HCT116 (cell line): Measurements from ENCODE around the gene RAP1A. TPM values are rescaled to one million over a fixed set of nuclear protein-coding genes. Genes with fewer than 3 reads are reported as not detected.

Source experiments
- ATAC-seq: fragments of 200-7000 bp; cut with Tn5 transposase; 2 replicates; pipeline ENCODE4 v1.9.1; 2020; ENCODE audit warnings: mild to moderate bottlenecking, moderate library complexity
- BruUV-seq: library from RNA; stranded (reverse); fragments of 400-500 nt; replicated peaks from 2 replicates; lab custom pipeline; 2021; lab: Mats Ljungman, UMichigan
- CTCF ChIA-PET: fragments of 300-600 bp; sonication (Branson Sonifier 250); formaldehyde crosslinking; loops from one replicate; lab custom pipeline; 2021; ENCODE audit warnings: antibody characterized with exemption; lab: Charles Lee
- POLR2A ChIA-PET: fragments of 300-600, 350-600 bp; sonication (Branson Sonifier 250); formaldehyde crosslinking; loops from one replicate; lab custom pipeline; 2021; ENCODE audit warnings: antibody characterized with exemption; lab: Charles Lee
- RAD21 ChIA-PET, 2 experiments: fragments of 300-600 bp; sonication (Branson Sonifier 250); formaldehyde crosslinking; loops; one replicate each; lab custom pipeline; 2023; ENCODE audit warnings: low total read pairs in 2 of 2; ENCODE audit not compliant: uncharacterized antibody in 2 of 2, unreplicated experiment in 2 of 2, low non-redundant PET in 1 of 2; lab: Charles Lee
- DNase-seq: peaks from one replicate; pipeline ENCODE4 v3.0.0-alpha.2; 2010; ENCODE audit warnings: low read depth, low spot score
- H2AFZ ChIP-seq: fragments of 200-600 bp; shearing (Covaris generic), sonication (generic); 2 replicates; pipeline ENCODE4 v1.6.1; 2017; ENCODE audit warnings: low read depth, mixed run types, mixed read lengths, antibody characterized with exemption, low read length; ENCODE audit not compliant: poor library complexity, severe bottlenecking
- H3K27ac ChIP-seq: 2 replicates; pipeline ENCODE4 v1.5.1; 2012; ENCODE audit warnings: low read depth, low read length
- H3K27me3 ChIP-seq: fragments of 200-600 bp; sonication (generic); 2 replicates; pipeline ENCODE4 v1.6.1; 2016; ENCODE audit warnings: mixed run types, low read length, mixed read lengths; ENCODE audit not compliant: insufficient read depth
- H3K36me3 ChIP-seq, 2 experiments: fragments of 200-500 bp in 1 of 2; fragments of 200-600 bp in 1 of 2; sonication (Bioruptor generic) in 1 of 2; sonication (generic) in 1 of 2; 2 replicates each; pipeline versions ENCODE4 v1.5.1 to v1.6.1; 2014 to 2016; ENCODE audit warnings: low read length in 2 of 2, inconsistent platforms in 1 of 2, mixed read lengths in 1 of 2, mixed run types in 1 of 2; ENCODE audit not compliant: insufficient read depth in 2 of 2, control insufficient read depth in 1 of 2
- H3K4me1 ChIP-seq, 2 experiments: fragments of 200-600 bp in 1 of 2; sonication (generic) in 1 of 2; 2 replicates each; pipeline versions ENCODE4 v1.5.1 to v1.6.1; 2012 to 2017; ENCODE audit warnings: low read length in 2 of 2, inconsistent platforms in 1 of 2, mild to moderate bottlenecking in 1 of 2, mixed read lengths in 1 of 2, mixed run types in 1 of 2, moderate library complexity in 1 of 2; ENCODE audit not compliant: insufficient read depth in 2 of 2, control insufficient read depth in 1 of 2
- H3K4me2 ChIP-seq: fragments of 200-600 bp; sonication (generic); 2 replicates; pipeline ENCODE4 v1.6.1; 2017; ENCODE audit warnings: mixed run types, low read length, mixed read lengths
- H3K4me3 ChIP-seq, 2 experiments: fragments of 200-600 bp in 1 of 2; sonication (generic) in 1 of 2; replicated peaks in 1 of 2; 2 replicates each; pipeline ENCODE4 v1.5.1; 2011 to 2016; ENCODE audit warnings: low read length in 2 of 2, control low read depth in 1 of 2, low read depth in 1 of 2, mild to moderate bottlenecking in 1 of 2, mixed read lengths in 1 of 2, mixed run types in 1 of 2
- H3K79me2 ChIP-seq: fragments of 200-600 bp; sonication (generic); 2 replicates; pipeline ENCODE4 v1.6.1; 2017; ENCODE audit warnings: mild to moderate bottlenecking, mixed run types, low read length, moderate library complexity, mixed read lengths; ENCODE audit not compliant: insufficient read depth
- H3K9ac ChIP-seq: fragments of 200-600 bp; sonication (generic); 2 replicates; pipeline ENCODE4 v1.6.1; 2016; ENCODE audit warnings: low read length, mixed read lengths
- H3K9me2 ChIP-seq: fragments of 200-600 bp; sonication (generic), shearing (Covaris generic); 2 replicates; pipeline ENCODE4 v1.6.1; 2017; ENCODE audit warnings: mixed run types, mild to moderate bottlenecking, moderate library complexity; ENCODE audit not compliant: insufficient read depth
- H3K9me3 ChIP-seq, 2 experiments: fragments of 200-500 bp in 1 of 2; fragments of 200-600 bp in 1 of 2; sonication (Bioruptor generic) in 1 of 2; sonication (generic) in 1 of 2; 2 replicates each; pipeline ENCODE4 v1.6.1; 2014 to 2017; ENCODE audit warnings: low read length in 2 of 2, mixed read lengths in 2 of 2, inconsistent platforms in 1 of 2, low read depth in 1 of 2, mild to moderate bottlenecking in 1 of 2, mixed run types in 1 of 2, moderate library complexity in 1 of 2; ENCODE audit not compliant: control insufficient read depth in 1 of 2, insufficient read depth in 1 of 2
- H4K20me1 ChIP-seq: fragments of 200-600 bp; sonication (generic), shearing (Covaris generic); 2 replicates; pipeline ENCODE4 v1.6.1; 2017; ENCODE audit warnings: mixed run types, mild to moderate bottlenecking, moderate library complexity; ENCODE audit not compliant: insufficient read depth
- CBX3 ChIP-seq: IDR thresholded peaks from 2 replicates; pipeline ENCODE4 v1.6.1; 2012; ENCODE audit warnings: low read depth
- ELF1 ChIP-seq: IDR thresholded peaks from 2 replicates; pipeline ENCODE4 v1.6.1; 2012; ENCODE audit warnings: low read depth, borderline replicate concordance
- EZH2 ChIP-seq: fragments of 200-600 bp; sonication (generic); IDR thresholded peaks from 2 replicates; pipeline ENCODE4 v1.6.1; 2017; ENCODE audit warnings: antibody characterized with exemption, mixed run types
- JUND ChIP-seq: IDR thresholded peaks from 2 replicates; pipeline ENCODE4 v1.6.1; 2012
- POLR2A ChIP-seq: IDR thresholded peaks from 2 replicates; pipeline ENCODE4 v1.7.0; 2011; ENCODE audit warnings: borderline replicate concordance; ENCODE audit not compliant: insufficient read depth, insufficient read length; ENCODE audit errors: extremely low read depth
- RAD21 ChIP-seq: IDR thresholded peaks from 2 replicates; pipeline ENCODE4 v1.6.1; 2012; ENCODE audit warnings: low read depth, mild to moderate bottlenecking
- SIN3A ChIP-seq: IDR thresholded peaks from 2 replicates; pipeline ENCODE4 v1.6.1; 2012; ENCODE audit warnings: low read depth
- SP1 ChIP-seq: IDR thresholded peaks from 2 replicates; pipeline ENCODE4 v1.6.1; 2012; ENCODE audit warnings: low read depth
- SRF ChIP-seq: IDR thresholded peaks from 2 replicates; pipeline ENCODE4 v1.6.1; 2012; ENCODE audit warnings: low read depth
- TCF7L2 ChIP-seq: IDR thresholded peaks from 2 replicates; pipeline ENCODE4 v1.7.0; 2011; ENCODE audit warnings: borderline replicate concordance, inconsistent platforms; ENCODE audit not compliant: insufficient read depth, insufficient read length; ENCODE audit errors: extremely low read depth
- ZFX ChIP-seq: fragments of 450-650 bp; IDR thresholded peaks from 2 replicates; pipeline ENCODE4 v1.6.1; 2017
- ZNF274 ChIP-seq: fragments of 200-500 bp; sonication (Bioruptor generic); IDR thresholded peaks from 2 replicates; pipeline ENCODE4 v1.6.1; 2014; ENCODE audit warnings: mild to moderate bottlenecking, low read depth, low read length, inconsistent platforms
- intact Hi-C: fragments of 100-400 bp; cut with micrococcal nuclease; formaldehyde crosslinking; loops from 2 replicates; pipeline ENCODE4 v1.10.0; 2022
- total RNA-seq: library from RNA; stranded (reverse); gene quantifications from one replicate; pipeline ENCODE4 v1.2.1, GENCODE V29; 2021; ENCODE audit not compliant: unreplicated experiment
- TF ChIP-seq, protein P1 (sequence below), 3 experiments: fragments of 200-600 bp in 1 of 3; sonication (generic) in 1 of 3; IDR thresholded peaks in 2 of 3; conservative IDR thresholded peaks in 1 of 3; 2 replicates each; pipeline ENCODE4 v1.5.1; 2012 to 2017; ENCODE audit warnings: low read depth in 2 of 3, low read length in 2 of 3, antibody characterized with exemption in 1 of 3, borderline replicate concordance in 1 of 3, control low read depth in 1 of 3, mild to moderate bottlenecking in 1 of 3, mixed read lengths in 1 of 3, mixed run types in 1 of 3, moderate library complexity in 1 of 3; ENCODE audit not compliant: insufficient read depth in 1 of 3

RAP1A gene
- total RNA-seq, 1 experiment from 2014 or later: 46.2 TPM

DNA sequence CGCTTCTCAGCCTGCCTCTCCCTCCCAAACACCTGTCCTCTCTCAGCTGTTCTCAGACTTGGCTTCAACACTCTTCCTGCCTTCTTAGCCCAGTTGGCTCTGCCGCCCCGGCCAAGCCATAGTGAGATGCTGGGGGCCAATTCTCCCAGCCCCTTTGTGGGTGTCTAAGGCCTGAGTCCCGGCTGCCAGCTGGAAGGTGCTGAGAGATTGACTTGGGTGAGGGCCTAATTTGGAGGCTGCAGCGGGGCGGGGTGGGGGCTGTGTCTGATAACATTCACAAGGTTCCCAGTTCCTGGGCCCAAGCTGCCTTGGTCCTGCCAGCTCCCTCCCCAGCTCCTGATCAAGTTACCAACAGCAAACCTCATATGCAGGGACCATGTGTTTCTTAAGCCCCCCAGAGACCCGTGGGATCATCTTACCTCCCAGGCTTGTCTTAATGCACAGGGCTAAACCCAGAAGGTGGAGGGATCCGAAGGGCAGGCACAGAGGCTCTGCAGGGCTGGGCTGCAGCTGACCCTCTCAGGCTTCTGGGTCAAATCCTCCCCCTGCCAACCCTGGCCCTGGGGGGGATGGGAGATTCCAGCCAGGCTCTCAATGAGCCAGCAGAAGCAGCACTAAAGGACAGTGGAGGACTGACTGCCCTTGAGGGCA lies 109.8 kb downstream of the RAP1A start:
- ChIA-PET POLR2A (interaction anchor here (0.7 kb wide), 1 partner anchor 50 kb away, joined by 5 read pairs; no protein-coding TSS in a partner anchor), RAD21 (no interaction called here), CTCF (interaction anchor here (0.7 to 2.7 kb wide), 2 partner anchors 18 to 27 kb away, joined by 3 to 7 read pairs; no protein-coding TSS in a partner anchor)
- ATAC-seq (no peak), DNase-seq (no peak)
- Histone ChIP-seq H3K9me3 (no peaks in the 10 kb centered on the region), H3K36me3 (no peaks in the 10 kb centered on the region), H3K4me3 (no peak overlapping the region), H4K20me1 (no peaks in the 10 kb centered on the region), H3K9me2 (no peaks in the 10 kb centered on the region), H3K4me2 (no peak overlapping the region), H3K9ac (no peak overlapping the region), H3K27me3 (no peaks in the 10 kb centered on the region), H3K4me1 (no peaks in the 10 kb centered on the region), H3K79me2 (no peaks in the 10 kb centered on the region), H3K27ac (no peak overlapping the region), H2AFZ (no peak overlapping the region)
- no TSS peak for BruUV-seq
- intact Hi-C loops: no loop called here
- no peak for TF ChIP-seq ZFX
- TF ChIP-seq ELF1: no peak
- TF ChIP-seq SP1: no peak
- TF ChIP-seq SRF: no peak
- TF ChIP-seq, protein P1, sequence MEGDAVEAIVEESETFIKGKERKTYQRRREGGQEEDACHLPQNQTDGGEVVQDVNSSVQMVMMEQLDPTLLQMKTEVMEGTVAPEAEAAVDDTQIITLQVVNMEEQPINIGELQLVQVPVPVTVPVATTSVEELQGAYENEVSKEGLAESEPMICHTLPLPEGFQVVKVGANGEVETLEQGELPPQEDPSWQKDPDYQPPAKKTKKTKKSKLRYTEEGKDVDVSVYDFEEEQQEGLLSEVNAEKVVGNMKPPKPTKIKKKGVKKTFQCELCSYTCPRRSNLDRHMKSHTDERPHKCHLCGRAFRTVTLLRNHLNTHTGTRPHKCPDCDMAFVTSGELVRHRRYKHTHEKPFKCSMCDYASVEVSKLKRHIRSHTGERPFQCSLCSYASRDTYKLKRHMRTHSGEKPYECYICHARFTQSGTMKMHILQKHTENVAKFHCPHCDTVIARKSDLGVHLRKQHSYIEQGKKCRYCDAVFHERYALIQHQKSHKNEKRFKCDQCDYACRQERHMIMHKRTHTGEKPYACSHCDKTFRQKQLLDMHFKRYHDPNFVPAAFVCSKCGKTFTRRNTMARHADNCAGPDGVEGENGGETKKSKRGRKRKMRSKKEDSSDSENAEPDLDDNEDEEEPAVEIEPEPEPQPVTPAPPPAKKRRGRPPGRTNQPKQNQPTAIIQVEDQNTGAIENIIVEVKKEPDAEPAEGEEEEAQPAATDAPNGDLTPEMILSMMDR (IDR thresholded peaks at IDR 0.05 in 2 of 3, conservative IDR thresholded peaks at IDR 0.05 in 1 of 3; ENCODE audit: borderline replicate concordance in 1 of 3, insufficient read depth in 1 of 3, low read depth in 2 of 3, low read length in 2 of 3): no peak
- no peak for TF ChIP-seq SIN3A
- TF ChIP-seq CBX3: no peak
- no peak for TF ChIP-seq RAD21
- no peak for TF ChIP-seq EZH2
- TF ChIP-seq JUND: no peak
- no peak for TF ChIP-seq TCF7L2
- TF ChIP-seq ZNF274: no peak
- TF ChIP-seq POLR2A: no peak
